ENCODE measurements around the gene CADM1. TPM values are rescaled to one million over a fixed set of nuclear protein-coding genes. Genes with fewer than 3 reads are reported as not detected.

Gene CADM1
- total and polyA plus RNA-seq, 4 donors: 13.0 to 40.6 (median 28.9) TPM

- Histone ChIP-seq H3K4me1 (ENCODE audit: control insufficient read depth in 4 of 4, insufficient read depth in 4 of 4, low read length in 3 of 4) (peaks cover 0 to 2% (median 0%) of the 10 kb centered on the region in 4 donors), H3K9me3 (ENCODE audit: control insufficient read depth in 4 of 4, low read length in 3 of 4) (no peaks in the 10 kb centered on the region), H3K36me3 (ENCODE audit: control insufficient read depth in 4 of 4, insufficient read depth in 3 of 4, low read depth in 1 of 4, low read length in 3 of 4) (no peaks in the 10 kb centered on the region), H3K27me3 (ENCODE audit: control insufficient read depth in 4 of 4, insufficient read depth in 4 of 4, low read length in 3 of 4) (no peaks in the 10 kb centered on the region), H3K9ac (ENCODE audit: low read depth in 1 of 2, low read length in 2 of 2) (no peak overlapping the region), H3K27ac (ENCODE audit: low read depth in 1 of 2, low read length in 2 of 2) (no peak overlapping the region), H3K4me3 (ENCODE audit: low read depth in 1 of 3, low read length in 3 of 3) (no peak overlapping the region)
- DNase-seq (ENCODE audit: low spot score): no peak
- no peak for TF ChIP-seq RXRA (IDR thresholded peaks at IDR 0.05)
- 85% methylated on average over 4 of the region's 4 CpGs for WGBS
These were observed 86.1 kb downstream of the CADM1 start for GRCh38 chr11:115418081-115418480.

GRCh38 chr11:115411120-115411519, 93.1 kb downstream of the CADM1 start:
- H3K36me3 ChIP-seq (ENCODE audit: control insufficient read depth in 4 of 4, insufficient read depth in 3 of 4, low read depth in 1 of 4, low read length in 3 of 4): no peaks in the 10 kb centered on the region
- 90% methylated on average over 1 of the region's 1 CpG for WGBS
- no peak overlapping the region for H3K9ac ChIP-seq (ENCODE audit: low read depth in 1 of 2, low read length in 2 of 2)
- DNase-seq (ENCODE audit: low spot score): no peak
- no peaks in the 10 kb centered on the region for H3K9me3 ChIP-seq (ENCODE audit: control insufficient read depth in 4 of 4, low read length in 3 of 4)
- H3K27me3 ChIP-seq (ENCODE audit: control insufficient read depth in 4 of 4, insufficient read depth in 4 of 4, low read length in 3 of 4): no peaks in the 10 kb centered on the region
- no peak overlapping the region for H3K4me3 ChIP-seq (ENCODE audit: low read depth in 1 of 3, low read length in 3 of 3)
- TF ChIP-seq EGR1 (IDR thresholded peaks at IDR 0.05; ENCODE audit: low read depth in 2 of 2) (no peak), ATF3 (IDR thresholded peaks at IDR 0.05) (no peak), RAD21 (IDR thresholded peaks at IDR 0.05) (no peak), TAF1 (conservative IDR thresholded peaks at IDR 0.05) (no peak)
- H3K4me1 ChIP-seq (ENCODE audit: control insufficient read depth in 4 of 4, insufficient read depth in 4 of 4, low read length in 3 of 4): peaks cover 11 to 36% (median 32%) of the 10 kb centered on the region in 4 donors
- H3K27ac ChIP-seq (ENCODE audit: low read depth in 1 of 2, low read length in 2 of 2): no peak overlapping the region

GRCh38 chr11:115409691-115410220, 94.5 kb downstream of the CADM1 start:
- WGBS: 28% methylated on average over 4 of the region's 4 CpGs
- Histone ChIP-seq H3K4me3 (ENCODE audit: low read depth in 1 of 3, low read length in 3 of 3) (no peak overlapping the region), H3K27ac (ENCODE audit: low read depth in 1 of 2, low read length in 2 of 2) (no peak overlapping the region), H3K9ac (ENCODE audit: low read depth in 1 of 2, low read length in 2 of 2) (no peak overlapping the region), H3K36me3 (ENCODE audit: control insufficient read depth in 4 of 4, insufficient read depth in 3 of 4, low read depth in 1 of 4, low read length in 3 of 4) (no peaks in the 10 kb centered on the region), H3K9me3 (ENCODE audit: control insufficient read depth in 4 of 4, low read length in 3 of 4) (no peaks in the 10 kb centered on the region), H3K4me1 (ENCODE audit: control insufficient read depth in 4 of 4, insufficient read depth in 4 of 4, low read length in 3 of 4) (peaks cover 11 to 36% (median 32%) of the 10 kb centered on the region in 4 donors), H3K27me3 (ENCODE audit: control insufficient read depth in 4 of 4, insufficient read depth in 4 of 4, low read length in 3 of 4) (no peaks in the 10 kb centered on the region)
- peak; percentile 34 for DNase-seq (ENCODE audit: low spot score)
- no peak for TF ChIP-seq HNF4G (IDR thresholded peaks at IDR 0.05)
- peak; percentile 84 for TF ChIP-seq FOXA2 (IDR thresholded peaks at IDR 0.05)
- peak in 1 of 2 donors; percentile 12 for TF ChIP-seq RAD21 (IDR thresholded peaks at IDR 0.05)
- TF ChIP-seq HNF4A (conservative IDR thresholded peaks at IDR 0.05): peak; percentile 47 to 63
- peak in 1 of 2 donors; percentile 16 for TF ChIP-seq RXRA (IDR thresholded peaks at IDR 0.05)
- no peak for TF ChIP-seq JUND (IDR thresholded peaks at IDR 0.05)
- no peak for TF ChIP-seq NR2F2 (IDR thresholded peaks at IDR 0.05)
- TF ChIP-seq FOXA1 (IDR thresholded peaks at IDR 0.05): peak; percentile 37
- peak; percentile 38 for TF ChIP-seq SP1 (IDR thresholded peaks at IDR 0.05)

- Histone ChIP-seq H3K4me3 (ENCODE audit: low read depth in 1 of 3, low read length in 3 of 3) (no peak overlapping the region), H3K9me3 (ENCODE audit: control insufficient read depth in 4 of 4, low read length in 3 of 4) (no peaks in the 10 kb centered on the region), H3K4me1 (ENCODE audit: control insufficient read depth in 4 of 4, insufficient read depth in 4 of 4, low read length in 3 of 4) (peaks cover 11 to 36% (median 32%) of the 10 kb centered on the region in 4 donors), H3K27me3 (ENCODE audit: control insufficient read depth in 4 of 4, insufficient read depth in 4 of 4, low read length in 3 of 4) (no peaks in the 10 kb centered on the region), H3K9ac (ENCODE audit: low read depth in 1 of 2, low read length in 2 of 2) (no peak overlapping the region), H3K36me3 (ENCODE audit: control insufficient read depth in 4 of 4, insufficient read depth in 3 of 4, low read depth in 1 of 4, low read length in 3 of 4) (no peaks in the 10 kb centered on the region), H3K27ac (ENCODE audit: low read depth in 1 of 2, low read length in 2 of 2) (no peak overlapping the region)
- no peak for TF ChIP-seq FOXA1 (IDR thresholded peaks at IDR 0.05)
- no peak for TF ChIP-seq CTCF (IDR thresholded peaks at IDR 0.05; ENCODE audit: low read depth, low read length, missing input control)
- TF ChIP-seq JUND (IDR thresholded peaks at IDR 0.05): no peak
- TF ChIP-seq ATF3 (IDR thresholded peaks at IDR 0.05): no peak
- TF ChIP-seq RXRA (IDR thresholded peaks at IDR 0.05): no peak
- WGBS: 49% methylated on average over 4 of the region's 4 CpGs
- no peak for DNase-seq (ENCODE audit: low spot score)
These were observed 95.0 kb downstream of the CADM1 start for GRCh38 chr11:115409116-115409670.

Measured in liver (tissue), 9 donors.